ENCODE measurements around the gene ZBTB7C. TPM values are rescaled to one million over a fixed set of nuclear protein-coding genes. Genes with fewer than 3 reads are reported as not detected.

The ZBTB7C gene
- total RNA-seq, 3 donors from 2014 or later = 5.6 to 26.5 (median 6.1) TPM

DNA sequence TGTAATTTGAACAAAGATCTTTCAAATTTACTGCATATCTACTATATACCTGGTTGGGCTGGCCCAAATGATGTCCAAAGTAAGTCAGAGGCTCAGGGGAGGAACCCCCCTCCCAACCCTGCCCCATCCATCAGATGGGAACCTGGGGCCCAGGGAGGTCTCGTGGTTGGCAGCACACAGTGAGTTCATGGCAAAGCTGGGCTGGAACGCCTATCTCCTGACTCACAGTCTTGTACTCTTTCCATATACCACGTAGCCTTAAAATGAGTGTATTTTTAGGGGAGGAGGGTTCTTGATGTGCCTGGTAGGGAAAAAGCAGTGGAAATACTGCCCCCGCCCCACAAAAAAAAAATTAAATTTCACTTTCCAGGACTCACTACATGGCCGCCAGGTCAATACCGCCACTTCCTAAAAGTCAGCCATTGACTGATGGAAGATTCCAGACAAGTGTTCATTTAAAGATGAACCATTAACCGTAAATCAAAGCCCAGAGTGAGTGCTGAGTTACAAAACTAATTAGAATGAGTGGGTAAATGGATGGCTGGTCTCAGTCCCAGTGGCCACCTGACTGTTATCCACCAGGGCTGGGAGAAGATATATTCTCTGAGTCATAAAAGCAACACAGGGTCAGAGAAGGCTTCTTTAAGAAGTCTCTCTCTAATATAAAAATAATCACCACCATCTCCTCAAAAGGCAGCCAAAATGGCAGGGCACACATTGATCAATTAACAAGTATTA is 80.5 kb downstream of the ZBTB7C start:
- TF ChIP-seq POLR2A (IDR thresholded peaks at IDR 0.05) = no peak
- TF ChIP-seq, protein P1, sequence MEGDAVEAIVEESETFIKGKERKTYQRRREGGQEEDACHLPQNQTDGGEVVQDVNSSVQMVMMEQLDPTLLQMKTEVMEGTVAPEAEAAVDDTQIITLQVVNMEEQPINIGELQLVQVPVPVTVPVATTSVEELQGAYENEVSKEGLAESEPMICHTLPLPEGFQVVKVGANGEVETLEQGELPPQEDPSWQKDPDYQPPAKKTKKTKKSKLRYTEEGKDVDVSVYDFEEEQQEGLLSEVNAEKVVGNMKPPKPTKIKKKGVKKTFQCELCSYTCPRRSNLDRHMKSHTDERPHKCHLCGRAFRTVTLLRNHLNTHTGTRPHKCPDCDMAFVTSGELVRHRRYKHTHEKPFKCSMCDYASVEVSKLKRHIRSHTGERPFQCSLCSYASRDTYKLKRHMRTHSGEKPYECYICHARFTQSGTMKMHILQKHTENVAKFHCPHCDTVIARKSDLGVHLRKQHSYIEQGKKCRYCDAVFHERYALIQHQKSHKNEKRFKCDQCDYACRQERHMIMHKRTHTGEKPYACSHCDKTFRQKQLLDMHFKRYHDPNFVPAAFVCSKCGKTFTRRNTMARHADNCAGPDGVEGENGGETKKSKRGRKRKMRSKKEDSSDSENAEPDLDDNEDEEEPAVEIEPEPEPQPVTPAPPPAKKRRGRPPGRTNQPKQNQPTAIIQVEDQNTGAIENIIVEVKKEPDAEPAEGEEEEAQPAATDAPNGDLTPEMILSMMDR (IDR thresholded peaks at IDR 0.05) = no peak
- no peak for TF ChIP-seq POLR2AphosphoS5 (IDR thresholded peaks at IDR 0.05)
- DNase-seq (ENCODE audit: low spot score in 2 of 2) = no peak
- Histone ChIP-seq H3K4me1 (peaks cover 0 to 4% of the 10 kb centered on the region in 2 donors), H3K36me3 (no peaks in the 10 kb centered on the region), H3K27me3 (no peaks in the 10 kb centered on the region), H3K9me3 (no peaks in the 10 kb centered on the region), H3K4me3 (no peak overlapping the region), H3K27ac (no peak overlapping the region)
- intact Hi-C loops (cut with DNase I; ENCODE audit: low total_unique reads) = no loop called here

DNA sequence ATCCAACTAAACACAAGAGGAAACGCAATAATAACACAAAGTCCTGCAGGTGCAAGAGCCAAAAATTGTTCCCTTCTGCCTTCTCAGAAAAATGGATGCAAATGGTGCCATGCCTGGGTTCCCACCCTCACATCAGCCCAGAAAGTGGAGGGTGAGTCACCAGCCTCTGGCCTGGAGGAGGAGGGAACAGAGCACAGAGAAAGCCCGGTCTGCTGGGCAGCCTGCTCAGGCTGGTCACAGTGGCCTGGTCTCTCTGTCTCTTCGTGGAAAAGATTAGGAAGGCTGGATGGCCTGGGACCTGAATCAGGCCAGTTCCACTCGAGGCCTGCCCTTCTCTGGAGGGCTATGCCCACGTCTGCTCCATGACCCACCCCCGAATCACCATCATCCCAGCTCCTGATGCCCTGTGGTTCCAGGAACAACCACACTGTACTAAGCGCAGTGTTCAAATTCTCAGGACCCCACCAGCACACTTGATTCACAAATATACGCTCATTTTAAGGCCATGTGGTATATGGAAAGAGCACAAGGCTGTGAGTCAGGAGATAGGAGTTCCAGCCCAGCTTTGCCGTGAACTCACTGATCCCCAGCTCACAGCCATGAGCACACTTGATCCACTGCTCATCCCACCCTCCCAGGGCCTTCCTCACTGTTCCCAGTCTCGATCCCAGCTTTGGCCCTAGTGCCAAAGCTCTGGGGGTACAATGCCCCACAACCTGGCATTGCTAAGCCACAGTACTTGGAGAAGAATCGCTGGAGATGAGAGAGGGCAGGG is 82.1 kb downstream of the ZBTB7C start:
- Histone ChIP-seq H3K4me1 (peaks cover 0 to 4% of the 10 kb centered on the region in 2 donors), H3K27ac (no peak overlapping the region), H3K4me3 (no peak overlapping the region), H3K36me3 (no peaks in the 10 kb centered on the region), H3K9me3 (no peaks in the 10 kb centered on the region), H3K27me3 (no peaks in the 10 kb centered on the region)
- no peak for DNase-seq (ENCODE audit: low spot score in 2 of 2)
- intact Hi-C loops (cut with DNase I; ENCODE audit: low total_unique reads) = no loop called here
- no peak for TF ChIP-seq POLR2AphosphoS5 (IDR thresholded peaks at IDR 0.05)

DNA sequence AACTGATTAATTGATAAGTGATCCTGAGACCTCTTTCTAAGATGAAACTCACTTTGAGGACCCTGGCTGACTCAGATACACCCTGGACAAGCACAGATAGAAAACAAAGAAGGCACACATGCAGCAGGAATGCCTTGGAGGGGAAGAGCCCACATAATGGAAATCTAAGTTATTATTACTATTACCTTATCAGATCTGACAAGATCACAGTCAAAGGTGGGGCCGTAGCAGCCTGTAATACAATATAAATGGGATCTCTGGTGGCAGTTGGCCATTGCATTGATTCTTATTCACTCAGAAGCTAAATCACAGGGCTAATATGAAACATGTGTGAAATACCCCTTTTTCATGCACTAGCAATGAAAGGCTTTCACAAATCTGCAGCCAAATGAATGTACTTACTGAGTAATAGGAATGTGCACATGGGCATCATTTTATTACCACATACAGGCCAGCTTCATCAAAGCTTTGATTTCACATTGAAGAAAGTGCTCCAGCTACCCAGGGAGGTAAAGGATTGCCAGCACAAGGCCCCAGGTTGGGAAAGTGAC is 84.0 kb downstream of the ZBTB7C start:
- H3K36me3 ChIP-seq = no peaks in the 10 kb centered on the region
- DNase-seq (ENCODE audit: low spot score in 2 of 2) = no peak
- H3K9me3 ChIP-seq = no peaks in the 10 kb centered on the region
- peak overlapping the region; percentile 63 to 66 for H3K27ac ChIP-seq
- no peaks in the 10 kb centered on the region for H3K27me3 ChIP-seq
- H3K4me1 ChIP-seq = peaks cover 0 to 2% of the 10 kb centered on the region in 2 donors
- intact Hi-C loops (cut with DNase I; ENCODE audit: low total_unique reads) = no loop called here
- no peak overlapping the region for H3K4me3 ChIP-seq
- TF ChIP-seq, protein P1 (IDR thresholded peaks at IDR 0.05) = no peak
- TF ChIP-seq POLR2A (IDR thresholded peaks at IDR 0.05) (no peak), POLR2AphosphoS5 (IDR thresholded peaks at IDR 0.05) (no peak)

DNA sequence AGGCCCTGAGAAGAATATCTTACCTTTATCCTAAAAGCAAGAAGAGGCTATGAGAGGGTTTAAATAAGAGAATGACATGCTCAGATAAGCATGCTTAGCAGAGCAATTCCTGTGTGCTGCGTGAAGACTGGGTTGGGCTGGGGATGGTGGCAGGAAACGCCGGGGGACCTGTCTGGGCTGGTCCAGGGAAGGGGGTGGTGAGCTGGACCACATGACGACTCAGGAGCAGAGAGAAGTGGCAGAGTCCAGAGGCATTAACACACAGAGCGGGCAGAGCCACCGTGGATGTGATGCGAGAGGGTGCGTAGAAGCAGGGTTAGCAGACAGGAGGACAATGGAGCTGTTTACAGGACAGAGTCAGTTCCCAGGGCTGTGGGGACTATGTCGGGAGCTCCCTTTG is 84.5 kb downstream of the ZBTB7C start:
- no peaks in the 10 kb centered on the region for H3K36me3 ChIP-seq
- intact Hi-C loops (cut with DNase I; ENCODE audit: low total_unique reads) = no loop called here
- H3K4me1 ChIP-seq = peaks cover 0 to 8% of the 10 kb centered on the region in 2 donors
- TF ChIP-seq POLR2AphosphoS5 (IDR thresholded peaks at IDR 0.05) (no peak), POLR2A (IDR thresholded peaks at IDR 0.05) (no peak)
- TF ChIP-seq, protein P1 (IDR thresholded peaks at IDR 0.05) = no peak
- peak in 1 of 2 donors; percentile 75 for DNase-seq (ENCODE audit: low spot score in 2 of 2)
- H3K4me3 ChIP-seq = no peak overlapping the region
- no peaks in the 10 kb centered on the region for H3K9me3 ChIP-seq
- no peaks in the 10 kb centered on the region for H3K27me3 ChIP-seq
- H3K27ac ChIP-seq = peak overlapping the region; percentile 63 to 66

DNA sequence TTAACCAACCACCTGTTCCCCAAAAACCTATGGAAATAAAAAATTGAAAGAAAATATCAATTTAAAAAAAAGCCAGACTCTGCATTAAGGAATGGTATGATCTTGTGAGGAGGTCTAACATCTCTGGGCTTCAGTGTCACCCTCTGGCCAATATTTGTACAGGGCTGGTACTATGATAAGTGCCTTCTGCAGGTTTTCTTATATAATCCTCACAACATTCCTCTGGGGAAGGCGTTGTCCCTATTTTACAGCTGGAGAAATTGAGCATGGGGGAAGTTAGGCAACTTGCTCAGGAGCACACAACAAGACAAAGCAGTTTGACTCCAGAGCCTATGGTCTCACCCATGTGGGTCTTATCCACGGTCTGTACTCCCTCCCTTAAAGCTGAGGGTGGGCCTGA is 86.0 kb downstream of the ZBTB7C start:
- Histone ChIP-seq H3K9me3 (no peaks in the 10 kb centered on the region), H3K27ac (no peak overlapping the region), H3K4me3 (no peak overlapping the region), H3K27me3 (no peaks in the 10 kb centered on the region), H3K4me1 (peaks cover 9 to 17% of the 10 kb centered on the region in 2 donors), H3K36me3 (no peaks in the 10 kb centered on the region)
- intact Hi-C loops (cut with DNase I; ENCODE audit: low total_unique reads) = no loop called here
- TF ChIP-seq, protein P1 (IDR thresholded peaks at IDR 0.05) = no peak
- DNase-seq (ENCODE audit: low spot score in 2 of 2) = no peak
